Activated T-cell treated with anti-CD3 and anti-CD28 coated beads for 24 hours (primary cell): ENCODE data around the gene MACROD2.

Experiments used
- DNase-seq: peaks from one replicate; pipeline ENCODE4 v3.0.0-alpha.2; 2020; ENCODE audit warnings: low read depth

MACROD2 gene

DNA sequence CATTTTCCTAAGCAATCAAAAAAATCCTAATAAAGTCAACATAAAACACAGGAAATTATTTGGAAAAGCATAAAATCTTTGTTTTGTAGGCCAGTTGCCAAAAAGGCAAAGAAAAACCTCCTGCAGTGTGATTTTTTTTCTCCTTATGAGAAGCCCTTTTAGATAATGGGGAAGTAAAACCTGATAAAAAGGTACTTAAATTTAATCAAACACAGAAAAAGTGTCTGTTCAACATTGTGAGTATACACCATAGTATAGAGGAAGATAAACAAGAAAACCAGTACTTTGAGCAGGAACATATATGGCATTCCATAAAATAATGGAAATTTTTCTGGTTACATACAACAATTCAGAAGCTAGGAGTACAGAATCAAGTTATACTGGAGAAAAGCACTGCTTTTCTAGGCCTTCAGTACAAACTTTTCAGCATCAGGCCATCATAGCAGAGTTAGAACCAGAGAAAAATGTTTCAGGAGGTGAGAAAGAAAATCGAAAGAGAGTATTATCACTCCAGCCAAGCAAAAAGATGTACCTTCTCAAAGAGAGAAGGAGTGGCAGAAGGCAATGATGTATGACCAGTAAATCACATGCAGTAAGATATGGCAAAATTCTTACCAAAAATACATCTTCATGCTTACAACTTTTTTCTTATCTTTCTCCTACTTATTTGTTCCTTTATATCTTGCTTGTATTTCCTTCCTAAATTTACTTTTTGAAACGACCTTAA is 2083.0 kb downstream of the MACROD2 start:
- no peak for DNase-seq

DNA sequence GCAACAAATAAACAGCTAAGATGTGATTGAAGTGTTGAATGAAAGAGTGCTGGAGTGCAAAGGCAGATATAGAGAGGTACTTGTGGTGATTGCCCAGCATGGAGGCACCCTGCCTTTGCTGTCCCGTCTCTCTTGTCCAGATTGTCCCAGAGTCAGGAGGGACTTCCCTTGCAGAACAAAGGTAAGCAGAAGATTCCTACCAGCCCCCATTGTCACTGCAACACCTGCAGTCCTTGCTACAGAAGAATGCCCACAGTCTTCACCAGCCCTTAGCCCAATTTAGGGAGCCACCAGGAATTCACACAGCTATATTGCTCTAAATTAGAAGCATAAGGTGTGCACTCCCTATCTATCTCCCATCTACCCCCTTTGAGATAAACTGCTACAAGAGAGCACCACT is 2086.1 kb downstream of the MACROD2 start:
- DNase-seq: no peak

- DNase-seq: no peak
These were observed 2086.8 kb downstream of the MACROD2 start for GRCh38 chr20:16082051-16082550.

DNA sequence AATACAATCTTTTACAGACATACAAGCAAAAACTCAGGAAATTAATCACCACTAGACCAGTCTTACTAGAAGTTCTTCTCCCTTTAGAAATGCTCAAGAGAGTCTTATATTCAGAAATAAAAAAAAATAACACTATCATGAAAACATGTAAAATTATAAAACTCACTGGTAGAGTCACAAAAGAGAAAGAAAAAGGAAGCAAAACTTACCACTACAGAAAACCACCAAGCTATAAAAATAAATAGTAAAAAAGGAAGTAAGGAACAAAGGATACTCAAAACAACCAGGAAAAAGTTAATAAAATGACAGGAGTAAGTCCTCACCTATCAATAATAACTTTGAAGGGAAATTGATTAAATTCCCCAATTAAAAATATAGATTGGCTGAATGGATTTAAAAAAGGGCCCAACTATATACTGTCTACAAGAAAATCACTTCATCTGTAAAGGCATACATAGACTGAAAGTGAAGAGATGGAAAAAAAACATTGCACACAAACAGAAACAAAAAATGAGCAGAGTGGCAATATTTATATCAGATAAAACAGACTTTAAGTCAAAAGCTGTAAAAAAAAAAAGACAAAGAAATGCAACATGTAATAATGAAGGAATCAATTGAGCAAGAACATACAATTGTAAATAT is 2088.4 kb downstream of the MACROD2 start:
- no peak for DNase-seq

- DNase-seq: no peak
These were observed 2099.9 kb downstream of the MACROD2 start for GRCh38 chr20:16095226-16095625.

- DNase-seq: no peak
These were observed 2101.5 kb downstream of the MACROD2 start for GRCh38 chr20:16096756-16097326.

- DNase-seq: no peak
These were observed 2102.5 kb downstream of the MACROD2 start for GRCh38 chr20:16097788-16098187.

DNA sequence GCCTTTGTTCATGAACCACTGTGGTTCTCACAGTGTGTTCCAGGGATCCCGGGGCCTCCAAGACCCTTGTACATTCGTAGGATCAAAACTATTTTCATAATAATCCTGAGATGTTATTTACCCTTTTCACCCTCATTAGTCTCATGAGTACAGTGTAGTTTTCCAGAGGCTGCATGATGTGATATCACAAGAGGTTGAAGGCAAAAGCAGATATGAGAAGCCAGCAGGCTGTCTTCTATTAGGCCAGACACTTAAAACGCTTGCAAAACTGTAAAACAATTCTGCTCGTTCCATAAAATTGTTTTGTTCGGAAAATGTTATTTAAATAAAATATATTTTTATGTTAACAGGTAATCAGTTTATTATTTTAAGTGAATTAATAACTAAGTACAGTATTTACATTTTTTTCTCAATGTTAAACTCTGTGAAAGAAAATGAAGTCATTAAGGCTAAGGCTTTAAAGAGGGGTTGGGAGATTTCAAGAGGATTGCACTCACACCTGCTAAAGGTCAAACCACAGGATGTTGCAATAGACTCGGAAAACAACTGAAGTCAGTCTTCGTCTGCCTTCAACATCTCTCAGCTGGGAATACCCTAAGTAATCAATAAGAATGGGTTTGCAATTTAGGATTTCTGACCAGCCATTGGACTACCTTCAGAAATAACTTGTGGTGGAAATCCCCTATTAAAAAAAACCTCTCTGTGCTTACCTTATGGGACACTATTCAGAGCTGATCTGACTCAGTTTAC is 2103.7 kb downstream of the MACROD2 start:
- no peak for DNase-seq

DNA sequence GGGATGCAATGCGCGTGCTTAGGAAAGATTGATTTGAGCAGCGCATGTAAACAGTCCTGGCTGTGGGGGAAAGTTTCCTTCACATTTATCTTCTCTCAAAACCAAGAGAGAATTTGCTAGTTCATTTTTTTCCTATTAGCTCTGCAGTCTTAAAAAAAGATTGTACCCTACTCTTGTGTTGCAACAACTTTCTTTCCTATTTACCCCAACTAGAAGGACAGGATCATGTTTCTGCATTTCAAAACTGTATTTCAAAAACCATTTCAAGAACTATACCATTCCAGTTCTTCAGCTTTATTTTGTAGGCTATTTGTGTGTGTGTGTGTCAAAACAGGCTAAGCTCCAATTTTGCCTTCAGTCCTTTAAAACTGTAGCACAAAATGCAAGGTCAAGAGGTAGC is 2104.8 kb downstream of the MACROD2 start:
- DNase-seq: no peak

DNA sequence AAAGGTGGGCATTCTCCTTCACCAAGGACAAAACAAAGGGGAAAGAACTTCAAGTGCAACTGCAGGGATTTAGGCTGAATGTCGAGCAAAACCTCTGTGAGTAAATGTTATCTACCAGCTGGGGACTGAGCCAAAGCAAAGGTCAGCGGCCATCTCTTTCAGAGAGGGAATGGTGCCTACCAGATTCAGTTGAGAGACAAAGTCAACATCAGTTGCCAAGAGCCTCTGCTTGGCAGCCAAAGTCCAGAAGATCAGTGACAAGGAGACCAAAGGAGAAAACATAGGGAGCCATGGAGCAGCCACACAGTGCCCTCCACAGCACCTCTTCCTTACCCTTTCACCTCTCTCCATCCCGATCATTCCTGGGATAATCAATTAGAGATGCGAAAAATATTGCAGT is 2105.5 kb downstream of the MACROD2 start:
- DNase-seq: no peak
